HG03045 (cell line): ENCODE measurements around the gene NXN.
"Not testable (repeated sequence)": the region's sequence is repeated elsewhere in the genome, so short reads cannot be mapped to it uniquely, and the experiment has no call there.

Source experiments
- ATAC-seq: cut with Tn5 transposase; IDR thresholded peaks from one replicate; pipeline ENCODE4 v1.9.1; 2021; ENCODE audit warnings: mild to moderate bottlenecking, moderate library complexity; ENCODE audit not compliant: unreplicated experiment

Gene NXN

GRCh38 chr17:838486-838885 lies 141.1 kb downstream of the NXN start:
- no peak for ATAC-seq

GRCh38 chr17:836151-836550 lies 143.4 kb downstream of the NXN start:
- ATAC-seq = no peak

GRCh38 chr17:835721-836120 lies 143.9 kb downstream of the NXN start:
- ATAC-seq = not testable (repeated sequence)

GRCh38 chr17:835263-835662 lies 144.3 kb downstream of the NXN start:
- no peak for ATAC-seq

- no peak for ATAC-seq
Measured at GRCh38 chr17:834136-834535, 145.4 kb downstream of the NXN start.

GRCh38 chr17:830950-831349 lies 148.6 kb downstream of the NXN start:
- ATAC-seq = no peak

- ATAC-seq = no peak
Measured at GRCh38 chr17:830381-830780, 149.2 kb downstream of the NXN start.

GRCh38 chr17:829614-830013 lies 150.0 kb downstream of the NXN start:
- ATAC-seq = not testable (repeated sequence)

- no peak for ATAC-seq
Measured at GRCh38 chr17:828761-829160, 150.8 kb downstream of the NXN start.

GRCh38 chr17:826778-827177 lies 152.8 kb downstream of the NXN start:
- no peak for ATAC-seq

- no peak for ATAC-seq
Measured at GRCh38 chr17:825216-825615, 154.4 kb downstream of the NXN start.

- no peak for ATAC-seq
Measured at GRCh38 chr17:824378-824777, 155.2 kb downstream of the NXN start.

GRCh38 chr17:823501-823902 lies 156.1 kb downstream of the NXN start:
- ATAC-seq = no peak

- ATAC-seq = no peak
Measured at GRCh38 chr17:819251-819650, 160.3 kb downstream of the NXN start.

GRCh38 chr17:814371-814770 lies 165.2 kb downstream of the NXN start:
- no peak for ATAC-seq

GRCh38 chr17:812638-813204 lies 166.9 kb downstream of the NXN start:
- no peak for ATAC-seq

- ATAC-seq = no peak
Measured at GRCh38 chr17:811051-811784, 168.4 kb downstream of the NXN start.

GRCh38 chr17:807523-808294 lies 171.9 kb downstream of the NXN start:
- no peak for ATAC-seq

- no peak for ATAC-seq
Measured at GRCh38 chr17:806781-807522, 172.6 kb downstream of the NXN start.

GRCh38 chr17:806346-806745 lies 173.2 kb downstream of the NXN start:
- ATAC-seq = no peak

- ATAC-seq = not testable (repeated sequence)
Measured at GRCh38 chr17:805886-806285, 173.7 kb downstream of the NXN start.
